Measurements from ENCODE around the gene ETS1.

ETS1 gene

GRCh38 chr11:128580612-128581011, 6.7 kb downstream of the ETS1 start:
- H3K4me3 ChIP-seq (IDR thresholded peaks at IDR 0.05; ENCODE audit: insufficient read depth, low read depth, low read length), result no peak overlapping the region
- no peaks in the 10 kb centered on the region for H3K27me3 ChIP-seq (ENCODE audit: insufficient read depth, low read depth)
- no peaks in the 10 kb centered on the region for H4K20me1 ChIP-seq (ENCODE audit: insufficient read depth)
- no peak overlapping the region for H3K27ac ChIP-seq
- no peak overlapping the region for H3K9ac ChIP-seq
- H3K36me3 ChIP-seq (ENCODE audit: insufficient read depth), result no peaks in the 10 kb centered on the region
- no peak for TF ChIP-seq CTCF (conservative IDR thresholded peaks at IDR 0.05; ENCODE audit: low read depth, low read length)
- H3K4me1 ChIP-seq (ENCODE audit: low read depth, poor library complexity, severe bottlenecking), result no peaks in the 10 kb centered on the region
- H2AFZ ChIP-seq (ENCODE audit: low read depth), result no peak overlapping the region
- H3K4me2 ChIP-seq, result no peak overlapping the region
- no peaks in the 10 kb centered on the region for H3K79me2 ChIP-seq (ENCODE audit: insufficient read depth, low read depth)

DNA sequence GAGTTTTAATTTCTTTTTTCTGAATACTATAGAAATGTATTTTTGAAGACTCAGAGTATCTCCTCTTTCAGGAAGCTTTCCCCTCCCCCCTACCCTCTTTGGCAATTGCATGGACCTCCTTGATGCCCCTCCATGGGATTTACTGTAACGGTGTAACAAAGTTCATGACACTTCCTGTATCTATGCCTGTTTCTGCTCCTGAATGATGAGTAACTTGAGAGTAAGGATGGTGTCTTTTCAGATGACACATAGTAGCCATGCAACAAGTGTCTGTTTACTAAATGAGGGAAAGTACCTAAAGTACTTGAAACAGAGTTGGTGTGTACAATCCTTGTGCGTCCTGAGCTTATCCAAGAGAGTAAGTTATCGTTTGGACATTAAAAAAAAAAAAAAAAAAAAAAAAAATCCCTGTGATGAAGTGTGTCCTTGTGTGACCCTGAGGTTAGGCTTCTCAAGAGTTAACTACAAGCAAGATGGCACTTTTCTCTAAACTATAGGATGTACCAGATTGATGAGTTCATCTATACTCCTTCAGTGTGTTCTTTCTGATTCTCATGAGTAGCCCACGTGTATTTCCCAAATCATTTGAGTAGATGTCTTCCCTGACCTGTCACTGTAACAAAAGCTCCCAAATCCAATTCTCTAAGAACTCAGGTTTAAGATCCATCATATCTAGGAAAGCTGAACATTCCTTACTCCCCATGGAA, 7.4 kb downstream of the ETS1 start:
- no peak for TF ChIP-seq CTCF (conservative IDR thresholded peaks at IDR 0.05; ENCODE audit: low read depth, low read length)
- Histone ChIP-seq H2AFZ (ENCODE audit: low read depth) (no peak overlapping the region), H3K27me3 (ENCODE audit: insufficient read depth, low read depth) (no peaks in the 10 kb centered on the region), H3K4me3 (IDR thresholded peaks at IDR 0.05; ENCODE audit: insufficient read depth, low read depth, low read length) (no peak overlapping the region), H3K4me2 (no peak overlapping the region), H3K36me3 (ENCODE audit: insufficient read depth) (no peaks in the 10 kb centered on the region), H3K9ac (no peak overlapping the region), H3K4me1 (ENCODE audit: low read depth, poor library complexity, severe bottlenecking) (no peaks in the 10 kb centered on the region), H3K27ac (no peak overlapping the region), H4K20me1 (ENCODE audit: insufficient read depth) (no peaks in the 10 kb centered on the region), H3K79me2 (ENCODE audit: insufficient read depth, low read depth) (no peaks in the 10 kb centered on the region)

- Histone ChIP-seq H3K36me3 (ENCODE audit: insufficient read depth) (no peaks in the 10 kb centered on the region), H4K20me1 (ENCODE audit: insufficient read depth) (no peaks in the 10 kb centered on the region), H3K27me3 (ENCODE audit: insufficient read depth, low read depth) (no peaks in the 10 kb centered on the region), H2AFZ (ENCODE audit: low read depth) (no peak overlapping the region), H3K9ac (no peak overlapping the region), H3K27ac (no peak overlapping the region), H3K4me1 (ENCODE audit: low read depth, poor library complexity, severe bottlenecking) (no peaks in the 10 kb centered on the region), H3K4me2 (no peak overlapping the region), H3K4me3 (IDR thresholded peaks at IDR 0.05; ENCODE audit: insufficient read depth, low read depth, low read length) (no peak overlapping the region), H3K79me2 (ENCODE audit: insufficient read depth, low read depth) (no peaks in the 10 kb centered on the region)
- TF ChIP-seq CTCF (conservative IDR thresholded peaks at IDR 0.05; ENCODE audit: low read depth, low read length), result no peak
These were observed 10.8 kb downstream of the ETS1 start for GRCh38 chr11:128576555-128576954.

GRCh38 chr11:128575961-128576350, 11.4 kb downstream of the ETS1 start:
- Histone ChIP-seq H3K36me3 (ENCODE audit: insufficient read depth) (no peaks in the 10 kb centered on the region), H3K27ac (no peak overlapping the region), H3K4me2 (no peak overlapping the region), H3K4me3 (IDR thresholded peaks at IDR 0.05; ENCODE audit: insufficient read depth, low read depth, low read length) (no peak overlapping the region), H3K9ac (no peak overlapping the region), H3K4me1 (ENCODE audit: low read depth, poor library complexity, severe bottlenecking) (no peaks in the 10 kb centered on the region), H4K20me1 (ENCODE audit: insufficient read depth) (no peaks in the 10 kb centered on the region), H3K79me2 (ENCODE audit: insufficient read depth, low read depth) (no peaks in the 10 kb centered on the region), H2AFZ (ENCODE audit: low read depth) (no peak overlapping the region), H3K27me3 (ENCODE audit: insufficient read depth, low read depth) (no peaks in the 10 kb centered on the region)
- TF ChIP-seq CTCF (conservative IDR thresholded peaks at IDR 0.05; ENCODE audit: low read depth, low read length), result no peak
